BLaER1 treated with 17β-estradiol and CSF1 and Interleukin-3, amounts not matched to agents 10 nM and 100 nM (cell line): Measurements from ENCODE around the gene ITGB2.
A peak's percentile ranks its signal among the peaks of the same experiment; 100 is the strongest.

Experiments
- H3K27ac ChIP-seq, 11 experiments: shearing (Covaris generic); formaldehyde crosslinking; 2 replicates each; pipeline ENCODE4 v1.8.1; 2022
- H3K27me3 ChIP-seq, 11 experiments: shearing (Covaris generic); formaldehyde crosslinking; 2 replicates each; pipeline ENCODE4 v1.8.1; 2022
- H3K36me3 ChIP-seq, 11 experiments: shearing (Covaris generic); formaldehyde crosslinking; 2 replicates each; pipeline ENCODE4 v1.8.1; 2022
- H3K4me1 ChIP-seq, 10 experiments: shearing (Covaris generic); formaldehyde crosslinking; 2 replicates each; pipeline ENCODE4 v1.8.1; 2022
- H3K4me2 ChIP-seq, 11 experiments: shearing (Covaris generic); formaldehyde crosslinking; 2 replicates each; pipeline ENCODE4 v1.8.1; 2022
- H3K4me3 ChIP-seq, 10 experiments: shearing (Covaris generic); formaldehyde crosslinking; 2 replicates each; pipeline ENCODE4 v1.8.1; 2022
- H3K9ac ChIP-seq, 11 experiments: shearing (Covaris generic); formaldehyde crosslinking; 2 replicates each; pipeline ENCODE4 v1.8.1; 2022
- H3K9me3 ChIP-seq, 11 experiments: shearing (Covaris generic); formaldehyde crosslinking; replicated peaks in 1 of 11; 2 replicates each; pipeline ENCODE4 v1.8.1; 2022
- H4K20me1 ChIP-seq, 11 experiments: shearing (Covaris generic); formaldehyde crosslinking; 2 replicates each; pipeline ENCODE4 v1.8.1; 2022
- Cebpa-rat ChIP-seq, 11 experiments: shearing (Covaris generic); IDR thresholded peaks; 2 replicates each; pipeline ENCODE4 v1.8.1; 2022

ITGB2 gene

GRCh38 chr21:44848821-44849521, 71.7 kb downstream of the ITGB2 start:
- Histone ChIP-seq H3K27me3 (no peaks in the 10 kb centered on the region), H3K36me3 (peaks cover 51 to 66% (median 59%) of the 10 kb centered on the region in 11 experiments), H3K4me3 (no peak overlapping the region), H3K4me2 (peak overlapping the region in 8 of 11 experiments; percentile 7 to 97 (median 88); a peak in 9 of 22 replicates), H3K27ac (peak overlapping the region in 1 of 11 experiments; percentile 38; a peak in 1 of 22 replicates), H3K9ac (no peak overlapping the region), H3K9me3 (no peaks in the 10 kb centered on the region), H4K20me1 (peaks cover 38 to 76% (median 59%) of the 10 kb centered on the region in 11 experiments), H3K4me1 (peaks cover 71 to 95% (median 89%) of the 10 kb centered on the region in 10 experiments)
- TF ChIP-seq Cebpa-rat (IDR thresholded peaks at IDR 0.05) = no peak

GRCh38 chr21:44847261-44848056, 73.2 kb downstream of the ITGB2 start:
- Histone ChIP-seq H3K4me3 (peak overlapping the region in 1 of 10 experiments; percentile 51; a peak in 1 of 20 replicates), H4K20me1 (peaks cover 24 to 60% (median 44%) of the 10 kb centered on the region in 11 experiments; a peak in 21 of 22 replicates), H3K27ac (peak overlapping the region in 6 of 11 experiments; percentile 58 to 75 (median 67); a peak in 8 of 22 replicates), H3K4me2 (peak overlapping the region; percentile 79 to 96 (median 94)), H3K9me3 (no peaks in the 10 kb centered on the region), H3K9ac (peak overlapping the region in 8 of 11 experiments; percentile 10 to 76 (median 60); a peak in 7 of 22 replicates), H3K4me1 (peaks cover 65 to 80% (median 74%) of the 10 kb centered on the region in 10 experiments), H3K27me3 (no peaks in the 10 kb centered on the region), H3K36me3 (peaks cover 39 to 53% (median 47%) of the 10 kb centered on the region in 11 experiments)
- TF ChIP-seq Cebpa-rat (IDR thresholded peaks at IDR 0.05) = no peak

DNA sequence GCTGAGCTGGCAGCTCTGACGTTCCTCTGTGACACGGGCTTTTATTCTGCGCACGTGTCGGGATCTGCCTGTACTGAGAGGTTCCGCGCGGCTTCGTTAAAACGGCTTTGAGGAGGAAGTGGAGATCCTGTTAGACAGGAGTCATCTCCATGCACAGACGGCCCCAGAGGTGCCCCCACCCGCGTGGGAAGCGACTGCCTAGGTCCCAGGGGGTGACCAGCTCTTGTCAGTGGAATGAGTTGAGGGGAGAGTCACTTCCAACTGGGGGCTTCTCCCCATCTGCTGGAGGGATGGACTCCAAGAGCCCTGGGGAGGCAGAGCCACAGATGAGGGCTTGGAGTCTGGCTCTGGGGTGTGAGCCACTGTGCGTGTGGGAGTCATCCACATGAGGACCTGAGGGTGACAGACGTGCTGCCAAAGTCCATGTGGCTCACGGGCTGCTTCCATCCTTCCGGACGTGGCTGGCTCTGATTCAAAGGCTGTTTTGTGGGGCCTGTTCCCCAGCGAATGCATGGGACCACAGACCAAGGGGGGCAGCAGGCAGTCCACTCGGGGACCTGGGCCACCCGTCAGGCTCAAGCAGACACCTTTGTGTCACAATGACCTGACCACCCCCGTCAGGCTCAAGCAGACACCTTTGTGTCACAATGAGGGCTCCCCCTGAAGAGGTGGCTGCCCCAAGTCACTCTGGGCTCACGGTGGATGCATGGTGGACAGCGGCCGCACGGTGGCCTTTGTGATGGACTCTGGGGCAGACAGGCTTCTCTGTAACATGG, 74.0 kb downstream of the ITGB2 start:
- Histone ChIP-seq H3K4me2 (peak overlapping the region; percentile 79 to 96 (median 94)), H4K20me1 (peaks cover 17 to 53% (median 36%) of the 10 kb centered on the region in 11 experiments; a peak in 21 of 22 replicates), H3K4me1 (peaks cover 62 to 72% (median 68%) of the 10 kb centered on the region in 10 experiments), H3K27ac (peak overlapping the region in 10 of 11 experiments; percentile 23 to 75 (median 66); a peak in 18 of 22 replicates), H3K9ac (peak overlapping the region; percentile 32 to 76 (median 62); a peak in 20 of 22 replicates), H3K27me3 (no peaks in the 10 kb centered on the region), H3K4me3 (peak overlapping the region in 7 of 10 experiments; percentile 35 to 67 (median 46); a peak in 9 of 20 replicates), H3K9me3 (no peaks in the 10 kb centered on the region), H3K36me3 (peaks cover 31 to 45% (median 39%) of the 10 kb centered on the region in 11 experiments)
- TF ChIP-seq Cebpa-rat (IDR thresholded peaks at IDR 0.05) = no peak

DNA sequence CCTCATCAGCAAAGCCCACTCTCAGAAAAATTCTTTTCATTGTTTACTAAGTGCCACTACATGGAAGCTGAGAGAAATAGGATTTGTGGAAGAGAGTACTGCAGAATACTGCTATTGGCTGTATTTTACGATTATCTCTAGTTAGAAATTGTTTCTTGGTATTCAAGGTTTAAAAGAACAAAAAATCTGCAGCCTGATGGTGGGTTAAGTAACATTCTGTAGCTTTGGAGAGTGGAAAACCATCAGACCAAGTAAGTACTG, 74.5 kb downstream of the ITGB2 start:
- H3K9me3 ChIP-seq = no peaks in the 10 kb centered on the region
- peaks cover 26 to 40% (median 34%) of the 10 kb centered on the region in 11 experiments for H3K36me3 ChIP-seq
- peak overlapping the region; percentile 79 to 96 (median 94) for H3K4me2 ChIP-seq
- H3K4me1 ChIP-seq = peaks cover 57 to 68% (median 63%) of the 10 kb centered on the region in 10 experiments
- no peaks in the 10 kb centered on the region for H3K27me3 ChIP-seq
- H4K20me1 ChIP-seq = peaks cover 12 to 47% (median 31%) of the 10 kb centered on the region in 11 experiments; a peak in 20 of 22 replicates
- TF ChIP-seq Cebpa-rat (IDR thresholded peaks at IDR 0.05) = no peak
- H3K4me3 ChIP-seq = peak overlapping the region; percentile 35 to 67 (median 48); a peak in 18 of 20 replicates
- peak overlapping the region in 10 of 11 experiments; percentile 23 to 75 (median 66); a peak in 18 of 22 replicates for H3K27ac ChIP-seq
- peak overlapping the region; percentile 32 to 76 (median 62); a peak in 21 of 22 replicates for H3K9ac ChIP-seq

DNA sequence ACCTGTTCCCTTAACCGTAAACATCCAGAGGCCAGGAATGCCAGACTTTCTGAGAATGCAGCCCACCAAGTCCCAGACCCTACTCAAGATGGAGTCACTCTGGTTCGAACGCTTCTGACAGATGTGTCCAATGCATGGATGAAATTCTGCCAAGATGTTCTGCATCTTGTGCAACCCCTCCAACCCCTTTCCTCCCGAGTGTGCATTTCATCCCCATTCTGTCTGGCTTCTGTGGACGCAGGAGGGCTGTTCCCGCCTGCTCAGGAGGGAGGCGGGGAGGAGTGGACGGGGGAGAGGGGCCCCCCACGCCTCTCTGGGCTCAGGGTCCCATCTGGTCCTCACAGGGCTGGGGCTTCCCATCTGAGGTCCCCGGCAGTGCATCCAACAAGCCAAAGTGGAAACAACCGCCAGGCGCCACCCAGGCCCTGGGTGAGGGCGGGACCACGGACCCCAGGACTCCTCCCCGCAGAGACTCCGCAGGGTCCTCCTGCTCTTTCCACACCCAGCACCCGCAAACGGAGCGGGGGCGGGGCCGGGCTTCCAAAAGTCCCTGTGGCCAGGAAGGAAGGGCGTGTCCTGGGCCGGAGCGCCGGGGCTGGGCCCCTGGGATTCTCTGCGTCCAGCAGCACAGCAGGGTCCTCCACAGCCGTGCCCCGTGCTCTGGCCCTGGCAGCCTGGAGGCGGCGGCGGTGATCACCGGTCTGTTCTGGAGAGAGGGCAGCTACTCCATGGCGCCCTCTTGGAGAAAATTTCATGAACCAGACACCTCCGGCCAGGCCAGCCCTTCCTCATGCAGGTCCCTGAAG, 75.1 kb downstream of the ITGB2 start:
- Histone ChIP-seq H3K36me3 (peaks cover 20 to 34% (median 28%) of the 10 kb centered on the region in 11 experiments), H3K27ac (peak overlapping the region in 10 of 11 experiments; percentile 23 to 75 (median 66); a peak in 18 of 22 replicates), H3K9me3 (no peaks in the 10 kb centered on the region), H4K20me1 (peaks cover 8 to 42% (median 26%) of the 10 kb centered on the region in 11 experiments; a peak in 19 of 22 replicates), H3K27me3 (no peaks in the 10 kb centered on the region), H3K9ac (peak overlapping the region; percentile 32 to 76 (median 62); a peak in 21 of 22 replicates), H3K4me2 (peak overlapping the region; percentile 79 to 96 (median 94)), H3K4me3 (peak overlapping the region; percentile 35 to 67 (median 48); a peak in 19 of 20 replicates), H3K4me1 (peaks cover 52 to 62% (median 57%) of the 10 kb centered on the region in 10 experiments)
- no peak for TF ChIP-seq Cebpa-rat (IDR thresholded peaks at IDR 0.05)

GRCh38 chr21:44844256-44844655, 76.4 kb downstream of the ITGB2 start:
- H3K36me3 ChIP-seq = peaks cover 7 to 21% (median 15%) of the 10 kb centered on the region in 11 experiments
- H3K4me2 ChIP-seq = 0 out of 22 replicates have a peak overlapping the region, but pooled peaks of 1 of the 11 experiments have one; percentile 94
- TF ChIP-seq Cebpa-rat (IDR thresholded peaks at IDR 0.05) = no peak
- no peaks in the 10 kb centered on the region for H3K9me3 ChIP-seq
- H3K27me3 ChIP-seq = no peaks in the 10 kb centered on the region
- no peak overlapping the region for H3K4me3 ChIP-seq
- no peak overlapping the region for H3K9ac ChIP-seq
- no peak overlapping the region for H3K27ac ChIP-seq
- H4K20me1 ChIP-seq = peaks cover 0 to 28% (median 13%) of the 10 kb centered on the region in 11 experiments; a peak in 15 of 22 replicates
- H3K4me1 ChIP-seq = peaks cover 38 to 51% (median 44%) of the 10 kb centered on the region in 10 experiments

DNA sequence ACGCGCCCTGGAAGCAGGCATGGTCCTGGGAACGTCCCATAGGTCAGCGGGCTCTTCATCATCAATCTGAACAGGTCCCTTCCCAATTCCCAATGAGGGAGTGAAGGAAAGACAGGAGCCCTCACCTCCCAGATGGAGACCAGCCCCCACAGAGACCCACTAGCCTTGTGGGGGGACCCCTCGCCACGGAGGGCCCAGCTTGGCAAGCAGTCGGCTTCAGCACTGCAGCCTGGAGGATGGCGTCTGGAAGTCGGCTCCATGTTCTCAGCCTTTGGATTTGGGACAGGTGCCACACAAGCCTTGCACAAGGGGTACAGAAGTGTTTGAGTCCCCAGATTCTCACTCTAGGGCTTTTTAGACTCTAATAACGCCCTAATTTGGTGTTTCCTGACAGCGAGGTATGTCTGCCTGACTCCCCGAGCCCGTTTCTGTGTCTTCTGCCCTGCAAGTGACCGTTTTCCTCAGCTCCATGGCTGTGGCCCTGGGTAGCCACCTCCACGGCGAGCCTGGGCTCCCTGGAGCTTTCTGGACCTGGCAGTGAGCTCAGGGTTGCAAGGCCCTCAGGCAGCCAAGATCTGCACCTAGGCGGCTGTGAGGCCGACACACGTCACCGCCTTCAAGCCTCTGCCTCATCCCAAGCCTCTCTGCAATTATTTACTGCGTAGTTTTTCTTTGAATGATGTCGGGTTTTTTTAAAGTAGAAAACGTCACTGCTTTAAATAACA, 77.8 kb downstream of the ITGB2 start:
- Histone ChIP-seq H3K27me3 (no peaks in the 10 kb centered on the region), H3K27ac (no peak overlapping the region), H3K36me3 (peaks cover 0 to 7% (median 1%) of the 10 kb centered on the region in 11 experiments; a peak in 6 of 22 replicates), H3K9me3 (no peaks in the 10 kb centered on the region), H3K4me3 (no peak overlapping the region), H3K4me2 (no peak overlapping the region), H3K4me1 (peaks cover 28 to 38% (median 32%) of the 10 kb centered on the region in 10 experiments), H3K9ac (no peak overlapping the region), H4K20me1 (peaks cover 0 to 16% (median 13%) of the 10 kb centered on the region in 11 experiments; a peak in 13 of 22 replicates)
- TF ChIP-seq Cebpa-rat (IDR thresholded peaks at IDR 0.05) = no peak
